GM19455 (cell line): ENCODE measurements around the gene DNAJC7.

ENCODE experiments used
- ATAC-seq: cut with Tn5 transposase; IDR thresholded peaks from one replicate; pipeline ENCODE4 v1.9.1; 2021; ENCODE audit not compliant: unreplicated experiment

The DNAJC7 gene

GRCh38 chr17:42016941-42017865 lies at the start of gene DNAJC7:
DNAJC7 (minus strand) TSS chr17:42017439; CDS start chr17:42017416, 23 bp downstream.
- peak; percentile 69 for ATAC-seq

GRCh38 chr17:42065201-42065600 lies 48.0 kb upstream of the DNAJC7 start:
- ATAC-seq: no peak

- no peak for ATAC-seq
These were observed 45.4 kb upstream of the DNAJC7 start for GRCh38 chr17:42062681-42063080.

- no peak for ATAC-seq
These were observed 44.6 kb upstream of the DNAJC7 start for GRCh38 chr17:42061646-42062487.

GRCh38 chr17:42060231-42060630 lies 43.0 kb upstream of the DNAJC7 start:
- ATAC-seq: no peak

GRCh38 chr17:42059815-42060214 lies 42.6 kb upstream of the DNAJC7 start:
- ATAC-seq: no peak

GRCh38 chr17:42058063-42058462 lies 40.8 kb upstream of the DNAJC7 start:
- no peak for ATAC-seq

GRCh38 chr17:42056635-42057034 lies 39.4 kb upstream of the DNAJC7 start:
- ATAC-seq: no peak

GRCh38 chr17:42055496-42055895 lies 38.3 kb upstream of the DNAJC7 start:
- ATAC-seq: no peak

GRCh38 chr17:42055027-42055426 lies 37.8 kb upstream of the DNAJC7 start:
- ATAC-seq: no peak

- no peak for ATAC-seq
These were observed 36.7 kb upstream of the DNAJC7 start for GRCh38 chr17:42053731-42054500.

GRCh38 chr17:42052346-42052877 lies 35.2 kb upstream of the DNAJC7 start:
- ATAC-seq: no peak

- no peak for ATAC-seq
These were observed 34.4 kb upstream of the DNAJC7 start for GRCh38 chr17:42051645-42052044.

GRCh38 chr17:42051013-42051400 lies 33.8 kb upstream of the DNAJC7 start:
- ATAC-seq: no peak

GRCh38 chr17:42050393-42051012 lies 33.3 kb upstream of the DNAJC7 start, which contains the start of gene C17orf113:
C17orf113 (minus strand) TSS chr17:42050601; CDS start chr17:42043376, 7,225 bp downstream.
- ATAC-seq: no peak

GRCh38 chr17:42049834-42050392 lies 32.7 kb upstream of the DNAJC7 start:
- no peak for ATAC-seq

- no peak for ATAC-seq
These were observed 30.1 kb upstream of the DNAJC7 start for GRCh38 chr17:42047343-42047742.

- ATAC-seq: no peak
These were observed 28.5 kb upstream of the DNAJC7 start for GRCh38 chr17:42045719-42046118.

GRCh38 chr17:42042598-42043319 lies 25.5 kb upstream of the DNAJC7 start:
- ATAC-seq: no peak
